Fibroblast of peridontal ligament (primary cell): Measurements from ENCODE around the gene EHMT1.
"Not testable (repeated sequence)": the region's sequence is repeated elsewhere in the genome, so short reads cannot be mapped to it uniquely, and the experiment has no call there.

Experiments used
- DNase-seq: peaks from one replicate; pipeline ENCODE4 v3.0.0-alpha.2; 2010; ENCODE audit errors: extremely low read depth

The EHMT1 gene

DNA sequence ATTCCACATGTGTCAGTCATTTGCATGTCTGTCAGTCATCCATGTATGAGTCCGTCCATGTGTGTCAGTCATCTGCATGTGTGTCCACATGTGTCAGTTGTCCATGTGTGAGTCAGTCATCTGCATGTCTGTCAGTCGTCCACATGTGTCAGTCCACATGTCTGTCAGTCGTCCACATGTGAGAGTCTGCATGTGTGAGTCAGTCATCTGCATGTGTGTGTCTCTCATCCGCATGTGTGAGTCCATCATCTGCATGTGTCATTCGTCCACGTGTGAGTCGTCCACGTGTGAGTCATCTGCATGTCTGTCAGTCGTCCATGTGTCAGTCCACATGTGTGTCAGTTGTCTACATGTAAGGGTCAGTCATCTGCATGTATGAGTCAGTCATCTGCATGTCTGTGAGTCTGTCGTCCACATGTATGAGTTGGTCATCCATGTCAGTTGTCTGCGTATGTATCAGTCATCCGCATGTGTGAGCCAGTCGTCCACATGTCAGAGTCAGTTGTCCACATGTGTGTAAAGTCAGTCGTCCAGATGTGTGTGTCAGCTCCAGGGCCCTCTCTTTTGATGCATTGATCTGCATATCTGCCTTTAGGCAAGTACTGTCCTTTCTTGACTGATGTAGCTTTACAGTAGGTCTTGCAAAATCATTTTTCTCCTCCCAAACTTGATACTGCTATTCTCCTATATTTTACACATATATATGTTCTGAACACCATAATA lies 186.3 kb downstream of the EHMT1 start:
- no peak for DNase-seq

DNA sequence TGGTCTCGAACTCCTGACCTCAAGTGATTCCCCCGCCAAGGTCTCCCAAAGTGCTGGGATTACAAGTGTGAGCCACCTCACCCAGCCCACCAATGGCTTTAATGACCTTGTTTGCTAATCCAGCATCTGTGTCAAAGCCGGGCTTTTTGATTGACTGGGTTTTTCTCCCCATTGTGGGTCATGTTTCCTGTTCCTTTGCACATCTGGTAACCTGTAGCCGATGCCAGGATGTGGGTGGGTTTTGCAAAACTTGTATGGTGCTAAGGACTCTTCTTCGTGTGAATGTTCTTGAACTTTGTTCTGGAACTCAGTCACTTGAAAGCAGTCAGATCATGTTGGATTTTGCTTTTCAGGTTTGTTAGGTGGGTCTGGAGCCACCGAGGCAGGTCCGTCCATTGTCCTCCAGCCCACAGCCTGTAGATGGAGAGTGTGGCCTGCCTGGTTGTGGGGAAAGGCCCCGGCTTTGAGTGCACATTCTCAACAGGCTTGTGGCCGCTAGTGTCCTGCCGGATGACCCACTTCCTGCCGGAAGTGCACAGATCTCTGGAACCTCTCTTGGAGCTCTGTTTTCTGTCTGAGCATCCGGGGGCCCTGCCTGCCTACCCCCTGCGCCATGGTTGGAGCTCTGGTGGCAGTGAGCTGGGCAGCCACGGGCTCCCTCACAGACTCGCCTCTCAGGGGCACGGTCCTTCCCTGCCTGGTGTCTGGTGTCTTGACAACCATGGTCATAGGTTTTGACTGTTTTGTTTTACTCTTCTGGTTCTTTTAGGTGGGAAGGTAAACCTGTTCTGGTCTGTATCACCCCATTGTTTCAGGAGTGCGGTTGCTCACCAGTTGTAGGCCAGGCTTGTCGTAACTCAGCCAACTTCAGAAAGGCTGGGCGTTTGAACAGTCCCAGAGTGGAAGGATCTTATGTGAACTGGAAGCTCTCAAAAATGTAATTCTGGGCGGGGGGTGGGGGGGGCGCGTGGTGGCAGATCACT lies 189.2 kb downstream of the EHMT1 start:
- DNase-seq = no peak

DNA sequence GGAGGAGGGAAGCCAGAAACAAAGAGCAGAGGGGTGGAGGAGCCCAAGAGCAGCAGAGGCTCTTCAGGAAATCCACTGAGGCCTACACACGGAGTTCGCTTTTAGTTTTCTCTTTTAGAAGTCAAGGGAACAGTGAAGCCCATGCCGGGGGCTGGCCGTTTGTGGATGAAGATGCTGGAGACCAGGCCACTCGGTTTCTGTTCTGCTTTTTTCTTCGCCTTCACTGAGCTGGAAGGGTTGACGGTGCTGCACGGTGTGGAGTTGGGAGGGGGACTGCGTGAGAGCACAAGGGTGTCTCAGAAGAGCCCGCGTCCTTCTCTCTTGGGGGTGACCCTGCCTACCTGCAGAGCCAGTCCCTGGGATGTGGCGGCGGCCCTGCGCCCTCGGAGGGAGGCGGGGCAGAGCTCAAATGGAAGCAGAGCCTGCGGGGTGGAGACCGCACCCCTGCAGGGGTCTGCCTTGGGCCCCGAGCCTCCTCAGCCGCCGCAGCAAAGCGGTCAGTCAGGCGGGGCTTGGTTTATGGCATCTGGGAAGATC lies 190.3 kb downstream of the EHMT1 start:
- DNase-seq = no peak

DNA sequence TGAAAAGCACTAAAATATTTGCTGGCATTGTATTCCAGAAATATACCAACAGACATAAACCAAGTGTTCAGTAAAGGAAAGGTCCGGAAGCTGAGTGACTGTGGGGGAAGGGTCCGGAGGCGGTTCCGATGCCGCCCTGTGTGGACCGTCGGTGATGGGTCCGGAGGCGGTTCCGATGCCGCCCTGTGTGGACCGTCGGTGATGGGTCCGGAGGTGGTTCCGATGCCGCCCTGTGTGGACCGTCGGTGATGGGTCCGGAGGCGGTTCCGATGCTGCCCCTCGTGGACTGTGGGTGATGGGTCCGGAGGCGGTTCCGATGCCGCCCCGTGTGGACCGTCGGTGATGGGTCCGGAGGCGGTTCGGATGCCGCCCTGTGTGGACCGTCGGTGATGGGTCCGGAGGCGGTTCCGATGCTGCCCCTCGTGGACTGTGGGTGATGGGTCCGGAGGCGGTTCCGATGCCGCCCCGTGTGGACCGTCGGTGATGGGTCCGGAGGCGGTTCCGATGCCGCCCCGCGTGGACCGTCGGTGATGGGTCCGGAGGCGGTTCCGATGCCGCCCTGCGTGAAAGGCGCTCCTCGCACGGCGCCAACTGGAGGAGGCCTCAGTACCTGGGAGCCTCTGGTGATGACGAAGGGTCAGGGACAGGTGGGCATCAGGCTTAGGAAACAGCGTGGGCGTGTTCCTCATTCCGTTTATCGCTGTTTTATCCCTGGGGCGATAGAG lies 191.1 kb downstream of the EHMT1 start:
- not testable (repeated sequence) for DNase-seq

DNA sequence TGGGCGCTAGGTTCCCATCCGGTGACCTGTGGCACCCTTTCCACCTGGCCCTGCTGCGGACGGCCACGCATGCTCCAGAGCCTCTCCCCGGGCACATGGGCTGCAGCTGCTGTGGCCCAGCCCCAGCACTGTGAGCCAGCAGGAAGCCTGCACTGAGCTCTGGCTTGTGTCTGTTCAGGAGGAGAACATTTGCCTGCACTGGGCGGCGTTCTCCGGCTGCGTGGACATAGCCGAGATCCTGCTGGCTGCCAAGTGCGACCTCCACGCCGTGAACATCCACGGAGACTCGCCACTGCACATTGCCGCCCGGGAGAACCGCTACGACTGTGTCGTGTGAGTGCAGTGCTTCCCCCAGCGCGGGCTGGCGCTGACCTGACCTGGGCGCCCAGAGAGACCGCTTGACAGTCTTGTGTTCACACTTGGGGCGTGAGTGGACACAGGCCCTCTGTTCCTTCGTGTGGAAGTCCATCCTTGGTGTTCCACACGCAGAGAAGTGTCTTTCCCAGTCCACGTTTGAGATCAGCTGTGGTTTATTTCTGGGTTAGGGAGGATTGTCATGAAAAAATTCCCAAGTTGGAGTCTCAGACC lies 192.6 kb downstream of the EHMT1 start:
- no peak for DNase-seq

DNA sequence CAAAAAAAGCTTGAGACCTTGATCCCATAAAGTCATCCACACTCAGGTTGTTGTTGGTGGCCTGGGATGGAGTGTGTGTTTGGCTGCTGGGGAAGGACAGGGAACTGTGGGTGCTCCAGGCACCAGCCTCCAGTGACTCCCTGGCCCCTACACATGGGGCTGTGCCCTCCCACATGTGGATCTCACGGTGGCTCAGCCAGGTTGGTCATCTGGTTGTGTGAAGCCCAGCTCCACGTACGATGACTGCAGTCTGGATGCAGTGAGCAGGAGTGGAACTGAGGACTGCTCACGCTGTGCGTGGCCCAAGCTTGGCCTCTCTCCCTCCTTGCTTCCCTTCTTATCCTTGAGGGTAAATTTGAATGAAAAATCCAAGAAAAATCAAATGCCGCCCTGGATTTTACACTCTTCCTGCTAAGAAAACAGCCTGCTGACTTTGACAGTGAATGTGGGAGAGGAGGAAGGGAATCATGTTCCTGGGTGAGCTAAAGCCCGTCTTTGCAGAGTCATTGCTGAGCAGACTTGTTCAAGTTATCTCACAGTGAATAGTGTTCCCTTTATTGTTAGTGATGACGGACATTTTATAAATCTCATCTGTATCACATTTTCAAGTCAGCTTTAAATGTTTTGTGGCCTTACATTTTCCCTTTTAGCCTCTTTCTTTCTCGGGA lies 193.7 kb downstream of the EHMT1 start:
- DNase-seq = no peak

DNA sequence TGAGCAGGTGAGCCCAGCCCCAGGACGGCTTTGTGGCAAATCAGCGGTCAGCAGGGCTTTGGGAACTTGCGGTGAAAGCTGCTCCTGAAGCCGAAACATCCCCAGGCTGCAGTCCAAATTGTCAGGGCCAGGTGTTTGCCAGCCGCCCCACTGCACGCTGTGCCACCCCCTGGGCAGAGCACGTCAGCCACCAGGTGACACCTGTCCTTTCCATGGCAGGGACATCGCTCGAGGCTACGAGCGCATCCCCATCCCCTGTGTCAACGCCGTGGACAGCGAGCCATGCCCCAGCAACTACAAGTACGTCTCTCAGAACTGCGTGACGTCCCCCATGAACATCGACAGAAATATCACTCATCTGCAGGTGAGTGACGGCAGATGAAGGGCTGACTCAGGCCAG lies 194.4 kb downstream of the EHMT1 start:
- DNase-seq = no peak

DNA sequence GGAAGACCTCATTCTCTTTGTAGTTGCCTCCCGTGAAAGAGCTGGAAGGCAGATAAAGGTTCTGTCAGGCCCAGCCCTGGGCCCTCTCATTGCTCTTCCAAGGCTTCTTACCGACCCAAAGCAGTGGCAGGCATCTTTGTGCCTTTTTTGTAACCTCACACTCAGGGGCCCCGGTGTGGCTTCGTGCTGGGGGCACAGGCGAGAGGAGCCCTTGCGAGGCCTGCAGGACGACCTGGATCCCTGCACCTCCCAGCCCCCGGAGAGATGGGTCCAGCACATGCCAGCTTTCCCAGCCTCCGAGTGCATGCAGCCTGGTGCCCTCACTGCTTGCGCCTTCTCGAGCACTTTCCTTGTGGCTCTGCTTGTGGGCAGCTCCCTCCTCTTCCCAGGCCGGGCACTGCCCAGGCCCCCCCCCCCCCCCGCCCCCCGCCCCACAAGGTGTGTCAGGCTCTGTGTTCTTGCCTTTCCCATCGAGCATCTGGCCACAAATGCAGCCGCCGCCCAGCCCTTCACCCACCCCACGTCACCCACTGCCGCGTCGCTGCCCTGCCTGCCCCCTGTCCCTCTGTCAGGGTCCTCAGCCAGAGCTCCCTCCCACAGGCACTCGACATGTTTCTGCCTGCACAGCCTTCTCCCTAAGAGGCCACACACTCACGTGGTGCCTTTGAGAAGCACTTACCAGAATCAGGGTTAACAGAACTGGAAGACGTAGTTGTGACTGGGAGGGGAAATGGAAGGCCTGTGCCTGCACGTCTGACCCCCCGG lies 195.0 kb downstream of the EHMT1 start:
- no peak for DNase-seq

DNA sequence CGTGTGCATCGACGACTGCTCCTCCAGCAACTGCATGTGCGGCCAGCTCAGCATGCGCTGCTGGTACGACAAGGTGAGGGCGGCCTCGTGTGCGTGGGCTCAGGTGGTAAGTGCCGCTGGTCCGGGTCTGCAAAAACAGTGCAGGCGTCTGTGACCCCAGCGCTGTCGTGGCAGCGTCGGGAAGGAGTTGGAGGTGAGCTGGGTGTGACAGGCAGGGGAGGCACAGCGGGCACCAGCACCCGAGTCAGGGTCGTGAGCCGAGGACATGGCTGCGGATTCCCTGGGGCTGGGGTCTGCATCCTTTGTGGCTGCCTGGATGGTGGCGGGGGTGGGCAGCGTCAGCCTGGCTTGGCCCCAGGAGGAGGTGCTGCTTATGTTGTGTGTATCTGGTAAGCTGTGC lies 195.6 kb downstream of the EHMT1 start:
- DNase-seq = no peak

DNA sequence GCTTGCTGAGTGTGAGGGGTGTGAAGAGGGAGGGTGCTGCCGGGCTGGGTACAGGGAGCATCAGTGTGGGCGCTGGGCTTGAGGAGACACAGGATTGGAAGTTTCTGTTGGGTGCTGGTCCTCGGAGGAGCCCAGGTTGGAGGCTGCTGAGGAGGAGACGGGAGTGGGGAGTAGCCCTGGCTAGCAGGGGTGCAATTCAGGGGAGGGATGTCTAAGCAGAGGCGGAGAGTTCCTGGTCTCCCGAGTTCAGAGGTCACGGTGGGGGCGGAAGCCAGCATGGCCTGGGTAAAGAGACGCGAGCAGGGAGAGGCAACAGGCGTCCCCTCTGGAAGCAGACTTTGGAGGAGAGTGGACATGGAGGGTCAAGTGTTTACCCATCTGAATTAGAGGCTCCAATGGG lies 196.0 kb downstream of the EHMT1 start:
- no peak for DNase-seq

DNA sequence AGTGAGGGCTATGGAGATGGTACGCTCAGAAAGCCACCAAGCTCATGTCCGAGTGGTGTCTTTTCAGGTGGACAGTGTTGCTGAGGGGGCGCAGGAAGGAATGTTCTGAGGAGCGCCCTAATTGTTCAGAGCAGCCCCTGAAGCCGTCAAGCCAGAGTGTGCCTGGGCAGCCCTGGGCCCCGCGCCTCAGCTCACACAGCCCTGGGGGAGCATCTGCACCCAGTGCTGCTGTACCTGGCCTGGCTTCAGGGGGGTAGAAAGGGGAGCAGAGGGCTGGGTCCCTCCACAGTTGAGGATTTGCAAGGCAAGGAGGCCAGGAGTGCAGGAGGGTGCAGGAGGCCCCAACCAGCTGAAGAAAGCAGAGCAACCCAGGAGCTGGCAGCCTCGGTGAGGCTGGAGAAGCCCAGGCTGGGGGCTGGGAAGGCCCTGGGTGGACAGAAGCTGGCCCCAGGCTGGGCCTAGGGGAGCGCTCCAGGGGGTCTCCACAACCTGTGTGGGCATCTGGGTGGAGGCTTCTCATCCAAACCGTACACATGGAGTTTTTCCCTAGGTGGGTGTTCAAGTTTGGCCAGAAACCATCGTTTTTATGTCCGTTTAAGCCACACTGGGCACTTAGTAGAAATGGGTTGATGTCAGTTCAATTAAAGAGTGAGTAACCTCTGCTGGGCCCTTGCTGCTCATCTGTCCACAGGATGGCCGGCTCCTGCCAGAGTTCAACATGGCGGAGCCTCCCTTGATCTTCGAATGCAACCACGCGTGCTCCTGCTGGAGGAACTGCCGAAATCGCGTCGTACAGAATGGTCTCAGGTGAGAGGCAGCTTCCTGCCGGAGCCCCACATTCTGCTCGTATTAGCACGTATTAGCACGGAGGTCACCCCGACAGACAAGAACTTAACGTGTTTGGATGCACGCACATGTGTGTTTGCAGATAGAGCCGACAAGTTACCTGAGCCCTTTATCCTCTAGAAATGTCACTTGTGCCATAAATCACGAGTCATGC lies 196.8 kb downstream of the EHMT1 start:
- DNase-seq = no peak

DNA sequence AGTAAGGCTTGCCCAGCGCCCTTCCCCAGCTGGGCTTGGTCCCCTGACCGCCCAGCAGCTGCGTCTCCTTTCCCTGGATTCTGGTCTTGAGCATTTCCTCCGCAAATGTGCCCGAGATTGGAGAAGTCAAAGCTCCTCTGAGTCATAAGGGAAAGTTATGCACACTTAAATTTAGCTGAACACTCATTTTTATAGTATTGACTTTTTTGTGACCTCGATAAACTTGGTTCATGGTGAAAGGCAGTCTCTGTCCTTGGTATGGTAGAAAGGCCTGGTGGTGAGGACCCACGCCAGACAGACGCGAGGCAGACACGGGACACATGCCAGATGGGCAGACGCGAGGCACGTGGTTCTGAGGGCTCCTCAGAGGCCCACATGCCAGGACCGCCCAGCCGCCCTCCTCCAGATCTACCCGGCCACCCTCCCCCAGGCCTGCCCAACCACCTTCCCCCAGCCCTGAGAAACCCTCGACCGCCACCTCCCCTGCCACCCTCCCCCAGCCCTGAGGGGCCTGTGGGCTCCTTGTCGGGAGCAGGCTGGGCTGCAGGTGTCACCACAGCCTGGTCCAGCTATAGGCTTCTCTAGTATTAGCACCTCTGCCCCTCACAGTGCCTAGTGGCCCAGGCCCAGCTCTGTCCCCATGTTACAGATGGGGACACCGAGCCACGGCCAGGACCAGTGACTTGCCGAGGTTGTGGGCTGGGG lies 197.9 kb downstream of the EHMT1 start:
- no peak for DNase-seq

DNA sequence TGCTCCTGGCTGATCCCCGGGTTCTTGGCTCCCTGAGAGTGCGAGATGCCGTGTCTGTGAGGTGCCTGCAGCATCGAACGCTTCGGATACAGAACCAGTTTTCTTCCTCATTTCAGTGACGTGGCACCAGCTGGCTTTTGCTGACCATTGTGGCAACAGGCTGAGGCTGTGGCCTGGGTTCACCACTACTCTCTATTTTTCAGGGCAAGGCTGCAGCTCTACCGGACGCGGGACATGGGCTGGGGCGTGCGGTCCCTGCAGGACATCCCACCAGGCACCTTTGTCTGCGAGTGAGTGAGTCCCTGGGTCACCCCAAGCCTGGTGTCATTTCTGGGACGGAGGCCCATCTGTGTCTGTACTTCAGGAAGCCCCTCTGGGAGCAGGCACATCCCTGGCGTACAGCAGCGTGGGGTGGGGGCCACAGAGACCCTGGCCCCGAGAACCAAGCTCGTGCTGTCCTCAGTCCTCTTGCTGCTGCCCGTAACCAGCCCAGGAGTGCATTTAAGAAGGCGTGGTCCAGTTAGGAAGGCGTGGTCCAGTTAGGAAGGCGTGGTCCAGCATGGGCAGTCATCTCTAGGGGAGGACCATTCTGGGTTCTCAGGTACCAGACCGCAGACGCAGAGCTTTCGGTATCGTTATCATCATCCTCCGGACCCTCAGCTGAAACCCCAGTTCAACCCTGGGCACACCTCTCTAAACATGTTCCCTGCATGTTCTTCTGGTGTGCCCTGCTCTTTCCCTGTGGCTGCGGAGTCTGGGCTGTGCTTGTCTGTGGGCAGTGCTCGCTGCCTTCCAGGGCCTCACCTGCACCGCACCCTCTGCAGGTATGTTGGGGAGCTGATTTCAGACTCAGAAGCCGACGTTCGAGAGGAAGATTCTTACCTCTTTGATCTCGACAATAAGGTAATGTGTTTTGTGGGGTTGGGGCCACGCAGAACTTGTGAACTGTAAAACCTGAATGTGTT lies 198.7 kb downstream of the EHMT1 start:
- DNase-seq = no peak

DNA sequence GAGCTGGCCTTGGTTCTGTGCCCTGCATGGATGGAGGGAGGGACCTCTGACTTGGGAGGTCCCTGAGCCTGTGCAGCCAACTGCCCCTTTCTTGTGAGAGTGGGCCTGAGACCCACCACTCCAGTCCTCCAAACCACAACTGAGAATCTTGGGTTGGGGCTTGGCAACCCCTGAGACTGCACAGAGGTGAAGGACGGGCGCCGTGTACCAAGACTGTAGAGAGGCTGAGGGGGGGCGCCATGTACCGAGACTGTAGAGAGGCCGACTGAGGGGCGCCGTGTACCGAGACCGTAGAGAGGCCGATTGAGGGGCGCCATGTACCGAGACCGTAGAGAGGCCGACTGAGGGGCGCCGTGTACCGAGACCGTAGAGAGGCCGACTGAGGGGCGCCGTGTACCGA lies 199.5 kb downstream of the EHMT1 start:
- DNase-seq = no peak

DNA sequence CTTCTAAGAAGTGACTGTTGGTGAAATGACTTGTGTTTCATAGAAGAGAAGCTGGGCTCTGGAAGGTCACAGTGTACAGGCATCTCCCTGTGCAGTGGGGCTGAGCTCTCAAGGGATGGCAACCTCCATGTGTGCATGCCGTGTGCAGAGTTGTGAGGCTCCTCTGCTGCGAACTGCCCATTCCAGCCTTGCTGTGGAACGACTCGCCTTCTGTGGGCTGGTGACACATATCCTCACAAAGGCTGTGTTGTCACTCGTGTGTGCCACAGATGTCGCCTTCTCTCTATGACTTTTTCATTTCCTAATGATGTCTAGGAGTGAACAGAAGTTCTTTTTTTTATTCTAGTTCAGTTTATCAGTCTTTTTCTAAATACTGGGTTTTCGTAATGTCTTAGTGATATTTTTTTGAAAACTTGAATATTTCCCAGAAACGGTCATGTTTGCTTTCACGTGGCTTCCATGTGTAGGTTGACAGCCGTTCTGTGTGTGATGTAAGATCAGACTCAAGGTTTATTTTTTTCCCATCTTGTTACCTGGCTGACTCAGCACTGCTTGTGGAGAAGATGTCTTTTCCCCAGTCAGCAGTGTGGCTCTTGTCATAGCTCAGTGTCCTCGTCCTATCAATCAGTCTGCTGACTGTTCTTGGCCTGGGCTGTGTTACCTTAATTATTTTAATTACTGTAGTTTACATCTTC lies 201.5 kb downstream of the EHMT1 start:
- no peak for DNase-seq

DNA sequence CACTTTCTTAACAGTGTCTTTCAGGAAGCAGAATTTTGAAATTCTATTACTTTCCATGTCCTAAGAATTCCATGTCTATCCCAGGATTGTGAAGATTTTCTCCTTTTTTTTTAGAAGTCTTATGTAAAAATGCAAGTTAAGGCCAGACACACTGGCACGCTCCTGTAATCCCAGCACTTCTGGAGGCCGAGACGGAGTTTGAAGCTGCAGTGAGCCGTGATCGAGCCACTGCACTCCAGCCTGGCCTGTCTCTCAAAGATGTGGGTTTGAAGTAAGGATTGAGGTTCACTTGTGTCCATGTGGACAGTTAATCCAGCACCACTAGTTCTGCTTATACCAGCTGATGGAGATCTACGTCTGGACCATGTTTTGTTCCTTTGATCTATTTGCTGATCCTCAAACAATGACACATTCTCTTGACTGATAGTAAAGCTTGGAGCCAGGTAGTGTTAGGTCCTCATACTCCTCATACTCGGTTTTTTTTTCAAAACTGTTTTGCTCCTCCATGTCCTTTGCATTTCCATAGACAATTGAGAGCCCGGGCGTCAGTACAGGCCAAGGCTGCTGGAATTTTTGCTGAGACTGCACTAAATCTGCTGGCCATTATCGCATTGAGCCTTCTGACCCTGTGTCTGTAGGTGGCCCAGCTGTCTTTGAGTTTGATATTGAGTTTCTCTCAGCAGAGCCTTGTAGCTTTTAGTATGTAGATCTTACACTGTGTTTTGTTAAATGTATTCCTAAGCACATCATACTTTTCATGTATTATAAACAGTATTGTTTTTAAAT lies 205.4 kb downstream of the EHMT1 start:
- DNase-seq = no peak
